Gastrocnemius medialis (tissue), 4 donors: Measurements from ENCODE around the gene ROR2. TPM values are rescaled to one million over a fixed set of nuclear protein-coding genes. Genes with fewer than 3 reads are reported as not detected.

Source experiments
- ATAC-seq, 2 donors: fragments of 150-250 bp; one replicate each; pipeline ENCODE4 v1.9.1; 2016
- DNase-seq, 2 donors: peaks; one replicate each; pipeline ENCODE4 v3.0.0-alpha.2; 2019
- H3K27ac ChIP-seq, 4 donors: fragments of 200-600 bp; sonication (generic); 1 replicate in 1 of 4; 2 replicates in 3 of 4; pipeline ENCODE4 v1.5.1; 2016 to 2018; ENCODE audit warnings: mild to moderate bottlenecking in 2 of 4, moderate library complexity in 1 of 4
- H3K27me3 ChIP-seq, 3 donors: fragments of 200-600 bp; sonication (generic) in 2 of 3; 1 replicate in 1 of 3; 2 replicates in 2 of 3; pipeline versions ENCODE4 v1.5.1 to v1.6.0; 2016 to 2019; ENCODE audit warnings: mild to moderate bottlenecking in 1 of 3, moderate library complexity in 1 of 3
- H3K36me3 ChIP-seq, 2 donors: fragments of 200-600 bp; sonication (generic) in 1 of 2; one replicate each; pipeline ENCODE4 v1.5.1; 2017 to 2018
- H3K4me1 ChIP-seq, 2 donors: fragments of 200-600 bp; sonication (generic) in 1 of 2; one replicate each; pipeline ENCODE4 v1.5.1; 2016 to 2017; ENCODE audit warnings: mild to moderate bottlenecking in 2 of 2
- H3K4me3 ChIP-seq, 4 donors: fragments of 200-600 bp; sonication (generic) in 3 of 4; 1 replicate in 1 of 4; 2 replicates in 3 of 4; pipeline ENCODE4 v1.5.1; 2016 to 2019; ENCODE audit warnings: mild to moderate bottlenecking in 2 of 4
- H3K9me3 ChIP-seq, 3 donors: fragments of 200-600 bp; sonication (generic) in 2 of 3; 1 replicate in 1 of 3; 2 replicates in 2 of 3; pipeline ENCODE4 v1.5.1; 2016 to 2019
- CTCF ChIP-seq, 5 experiments: fragments of 450-650 bp in 3 of 5; fragments of 200-600 bp in 2 of 5; sonication (generic) in 2 of 5; IDR thresholded peaks in 4 of 5; conservative IDR thresholded peaks in 1 of 5; 1 replicate in 4 of 5; 2 replicates in 1 of 5; pipeline ENCODE4 v1.5.1; 2016 to 2019; ENCODE audit warnings: antibody characterized with exemption in 5 of 5, mild to moderate bottlenecking in 3 of 5, moderate library complexity in 3 of 5
- POLR2A ChIP-seq, 2 donors: fragments of 450-650 bp; IDR thresholded peaks; one replicate each; pipeline ENCODE4 v1.6.1; 2017; ENCODE audit warnings: antibody characterized with exemption in 2 of 2, mild to moderate bottlenecking in 2 of 2, moderate library complexity in 2 of 2
- in situ Hi-C, 4 donors: fragments of 200-750 bp; cut with MboI; loops; one replicate each; pipeline versions ENCODE4 v1.15.0 to v1.8.0; 2017; ENCODE audit warnings: low sequenced_read_pairs in 4 of 4
- intact Hi-C: fragments of 100-400 bp; cut with DNase I; formaldehyde crosslinking; loops from one replicate; pipeline ENCODE4 v1.15.1; 2023; ENCODE audit warnings: low total_unique reads
- total RNA-seq, 4 donors: library from RNA; depleted of rRNA; stranded (reverse); fragments of >200 nt; gene quantifications; one replicate each; pipeline versions ENCODE4 v1.1.0 to v1.2.3, GENCODE V29; 2016

Gene ROR2
- total RNA-seq, 4 donors from 2014 or later: 0.15 to 1.2 (median 0.61) TPM

- H3K27me3 ChIP-seq: peaks cover 0 to 13% (median 5%) of the 10 kb centered on the region in 3 donors
- no peaks in the 10 kb centered on the region for H3K4me1 ChIP-seq
- no peak for DNase-seq
- no peaks in the 10 kb centered on the region for H3K9me3 ChIP-seq
- no peak overlapping the region for H3K27ac ChIP-seq
- in situ Hi-C loops (loop anchor here in 1 of 4 donors (25.0 kb wide), 1 partner anchor 160 kb away; no protein-coding TSS in a partner anchor), intact Hi-C loops (loop anchor here (5.0 kb wide), 1 partner anchor 170 kb away; no protein-coding TSS in a partner anchor)
- TF ChIP-seq POLR2A (IDR thresholded peaks at IDR 0.05): no peak
- no peak for TF ChIP-seq CTCF (IDR thresholded peaks at IDR 0.05 in 4 of 5, conservative IDR thresholded peaks at IDR 0.05 in 1 of 5)
- H3K36me3 ChIP-seq: no peaks in the 10 kb centered on the region
- ATAC-seq: no peak
- H3K4me3 ChIP-seq: no peak overlapping the region
Observed at GRCh38 chr9:91777292-91777830, 172.7 kb downstream of the ROR2 start.

GRCh38 chr9:91776409-91777291 lies 173.4 kb downstream of the ROR2 start:
- TF ChIP-seq CTCF (IDR thresholded peaks at IDR 0.05 in 4 of 5, conservative IDR thresholded peaks at IDR 0.05 in 1 of 5) (no peak), POLR2A (IDR thresholded peaks at IDR 0.05) (no peak)
- no peaks in the 10 kb centered on the region for H3K9me3 ChIP-seq
- intact Hi-C loops: loop anchor here (5.0 kb wide), 1 partner anchor 171 kb away; no protein-coding TSS in a partner anchor
- ATAC-seq: no peak
- H3K27ac ChIP-seq: no peak overlapping the region
- no peaks in the 10 kb centered on the region for H3K4me1 ChIP-seq
- no peak for DNase-seq
- peaks cover 0 to 13% (median 5%) of the 10 kb centered on the region in 3 donors for H3K27me3 ChIP-seq
- no peak overlapping the region for H3K4me3 ChIP-seq
- in situ Hi-C loops: loop anchor here in 1 of 4 donors (25.0 kb wide), 1 partner anchor 161 kb away; no protein-coding TSS in a partner anchor
- no peaks in the 10 kb centered on the region for H3K36me3 ChIP-seq

GRCh38 chr9:91775708-91776028 lies 174.4 kb downstream of the ROR2 start:
- H3K4me1 ChIP-seq: no peaks in the 10 kb centered on the region
- in situ Hi-C loops: loop anchor here in 1 of 4 donors (25.0 kb wide), 1 partner anchor 162 kb away; no protein-coding TSS in a partner anchor

More at GRCh38 chr9:91775708-91776028, 174.4 kb downstream of the ROR2 start:
- no peak overlapping the region for H3K27ac ChIP-seq
- TF ChIP-seq CTCF (IDR thresholded peaks at IDR 0.05 in 4 of 5, conservative IDR thresholded peaks at IDR 0.05 in 1 of 5) (peak in 1 of 5 experiments; percentile 3), POLR2A (IDR thresholded peaks at IDR 0.05) (no peak)
- ATAC-seq (no peak), DNase-seq (no peak)
- no peaks in the 10 kb centered on the region for H3K36me3 ChIP-seq
- peaks cover 0 to 13% (median 5%) of the 10 kb centered on the region in 3 donors for H3K27me3 ChIP-seq
- H3K4me3 ChIP-seq: no peak overlapping the region
- intact Hi-C loops: loop anchor here (5.0 kb wide), 1 partner anchor 172 kb away; no protein-coding TSS in a partner anchor
- no peaks in the 10 kb centered on the region for H3K9me3 ChIP-seq
